Measurements from ENCODE around the gene NOXA1. TPM values are rescaled to one million over a fixed set of nuclear protein-coding genes. Genes with fewer than 3 reads are reported as not detected.
A peak's percentile ranks its signal among the peaks of the same experiment; 100 is the strongest.

Gene NOXA1
- total and polyA plus RNA-seq, 4 experiments from 2014 or later, result 0.29 to 5.6 (median 2.8) TPM

GRCh38 chr9:137395666-137396010 is 27.6 kb upstream of the NOXA1 start:
- DNase-seq, result no peak
- peaks cover 0 to 13% (median 4%) of the 10 kb centered on the region in 4 donors for H3K4me1 Mint-ChIP-seq
- no peak overlapping the region for H3K4me3 Mint-ChIP-seq
- no peaks in the 10 kb centered on the region for H3K27me3 ChIP-seq (ENCODE audit: insufficient read depth, low read length)
- H3K4me3 ChIP-seq (ENCODE audit: low read length in 2 of 2), result no peak overlapping the region
- H3K4me1 ChIP-seq (ENCODE audit: insufficient read depth, low read length), result no peaks in the 10 kb centered on the region
- no peaks in the 10 kb centered on the region for H3K27me3 Mint-ChIP-seq
- ChIA-PET CTCF (ENCODE audit: partially characterized antibody) (no interaction called here), POLR2A (ENCODE audit: partially characterized antibody) (no interaction called here)
- H3K9me3 Mint-ChIP-seq, result no peaks in the 10 kb centered on the region
- peaks cover 1 to 10% of the 10 kb centered on the region in 2 donors for H3K36me3 Mint-ChIP-seq
- H3K9me3 ChIP-seq (ENCODE audit: control insufficient read depth in 1 of 2, low read length in 2 of 2), result no peaks in the 10 kb centered on the region
- intact Hi-C loops (cut with micrococcal nuclease), result no loop called here
- H3K27ac ChIP-seq (ENCODE audit: low read depth, low read length), result no peak overlapping the region
- H3K36me3 ChIP-seq (ENCODE audit: insufficient read depth, low read length), result no peaks in the 10 kb centered on the region
- H3K27ac Mint-ChIP-seq, result no peak overlapping the region

- no peaks in the 10 kb centered on the region for H3K9me3 Mint-ChIP-seq
- Histone ChIP-seq H3K36me3 (ENCODE audit: insufficient read depth, low read length) (no peaks in the 10 kb centered on the region), H3K27ac (ENCODE audit: low read depth, low read length) (no peak overlapping the region), H3K4me1 (ENCODE audit: insufficient read depth, low read length) (no peaks in the 10 kb centered on the region), H3K27me3 (ENCODE audit: insufficient read depth, low read length) (no peaks in the 10 kb centered on the region), H3K9me3 (ENCODE audit: control insufficient read depth in 1 of 2, low read length in 2 of 2) (no peaks in the 10 kb centered on the region), H3K4me3 (ENCODE audit: low read length in 2 of 2) (no peak overlapping the region)
- no peak overlapping the region for H3K27ac Mint-ChIP-seq
- intact Hi-C loops (cut with micrococcal nuclease), result no loop called here
- ChIA-PET POLR2A (ENCODE audit: partially characterized antibody) (no interaction called here), CTCF (ENCODE audit: partially characterized antibody) (no interaction called here)
- H3K36me3 Mint-ChIP-seq, result peaks cover 1 to 10% of the 10 kb centered on the region in 2 donors
- peaks cover 0 to 13% (median 4%) of the 10 kb centered on the region in 4 donors for H3K4me1 Mint-ChIP-seq
- no peaks in the 10 kb centered on the region for H3K27me3 Mint-ChIP-seq
- DNase-seq, result no peak
- no peak overlapping the region for H3K4me3 Mint-ChIP-seq
These were observed 27.0 kb upstream of the NOXA1 start for GRCh38 chr9:137396227-137396626.

GRCh38 chr9:137396634-137397367 is 26.4 kb upstream of the NOXA1 start:
- peak overlapping the region in 1 of 7 donors; percentile 38 for H3K27ac Mint-ChIP-seq
- DNase-seq, result no peak
- no peak overlapping the region for H3K4me3 ChIP-seq (ENCODE audit: low read length in 2 of 2)
- ChIA-PET CTCF (ENCODE audit: partially characterized antibody) (no interaction called here), POLR2A (ENCODE audit: partially characterized antibody) (no interaction called here)
- H3K36me3 ChIP-seq (ENCODE audit: insufficient read depth, low read length), result no peaks in the 10 kb centered on the region
- no peaks in the 10 kb centered on the region for H3K9me3 ChIP-seq (ENCODE audit: control insufficient read depth in 1 of 2, low read length in 2 of 2)
- H3K36me3 Mint-ChIP-seq, result peaks cover 1 to 10% of the 10 kb centered on the region in 2 donors
- H3K4me1 ChIP-seq (ENCODE audit: insufficient read depth, low read length), result no peaks in the 10 kb centered on the region
- intact Hi-C loops (cut with micrococcal nuclease), result no loop called here
- peaks cover 0 to 13% (median 4%) of the 10 kb centered on the region in 4 donors for H3K4me1 Mint-ChIP-seq
- no peak overlapping the region for H3K4me3 Mint-ChIP-seq
- no peaks in the 10 kb centered on the region for H3K9me3 Mint-ChIP-seq
- H3K27me3 ChIP-seq (ENCODE audit: insufficient read depth, low read length), result no peaks in the 10 kb centered on the region
- no peaks in the 10 kb centered on the region for H3K27me3 Mint-ChIP-seq
- no peak overlapping the region for H3K27ac ChIP-seq (ENCODE audit: low read depth, low read length)

GRCh38 chr9:137397675-137398423 is 25.3 kb upstream of the NOXA1 start:
- no peaks in the 10 kb centered on the region for H3K36me3 ChIP-seq (ENCODE audit: insufficient read depth, low read length)
- H3K4me3 Mint-ChIP-seq, result no peak overlapping the region
- no peaks in the 10 kb centered on the region for H3K27me3 Mint-ChIP-seq
- ChIA-PET POLR2A (ENCODE audit: partially characterized antibody) (no interaction called here), CTCF (ENCODE audit: partially characterized antibody) (no interaction called here)
- no peak for DNase-seq
- H3K4me1 Mint-ChIP-seq, result peaks cover 0 to 13% (median 4%) of the 10 kb centered on the region in 4 donors
- no peak overlapping the region for H3K4me3 ChIP-seq (ENCODE audit: low read length in 2 of 2)
- no peaks in the 10 kb centered on the region for H3K9me3 ChIP-seq (ENCODE audit: control insufficient read depth in 1 of 2, low read length in 2 of 2)
- no peaks in the 10 kb centered on the region for H3K27me3 ChIP-seq (ENCODE audit: insufficient read depth, low read length)
- no peaks in the 10 kb centered on the region for H3K9me3 Mint-ChIP-seq
- H3K36me3 Mint-ChIP-seq, result peaks cover 3 to 15% of the 10 kb centered on the region in 2 donors
- no peaks in the 10 kb centered on the region for H3K4me1 ChIP-seq (ENCODE audit: insufficient read depth, low read length)
- peak overlapping the region in 1 of 7 donors; percentile 50 for H3K27ac Mint-ChIP-seq
- intact Hi-C loops (cut with micrococcal nuclease), result no loop called here
- no peak overlapping the region for H3K27ac ChIP-seq (ENCODE audit: low read depth, low read length)

- no peak overlapping the region for H3K27ac Mint-ChIP-seq
- no peaks in the 10 kb centered on the region for H3K4me1 ChIP-seq (ENCODE audit: insufficient read depth, low read length)
- H3K27me3 Mint-ChIP-seq, result no peaks in the 10 kb centered on the region
- no peak overlapping the region for H3K4me3 Mint-ChIP-seq
- H3K4me3 ChIP-seq (ENCODE audit: low read length in 2 of 2), result no peak overlapping the region
- no peaks in the 10 kb centered on the region for H3K36me3 ChIP-seq (ENCODE audit: insufficient read depth, low read length)
- intact Hi-C loops (cut with micrococcal nuclease), result no loop called here
- H3K27ac ChIP-seq (ENCODE audit: low read depth, low read length), result no peak overlapping the region
- peaks cover 0 to 13% (median 4%) of the 10 kb centered on the region in 4 donors for H3K4me1 Mint-ChIP-seq
- no peaks in the 10 kb centered on the region for H3K9me3 ChIP-seq (ENCODE audit: control insufficient read depth in 1 of 2, low read length in 2 of 2)
- no peak for DNase-seq
- POLR2A ChIA-PET (ENCODE audit: partially characterized antibody), result no interaction called here
- peaks cover 3 to 15% of the 10 kb centered on the region in 2 donors for H3K36me3 Mint-ChIP-seq
- H3K9me3 Mint-ChIP-seq, result no peaks in the 10 kb centered on the region
- CTCF ChIA-PET (ENCODE audit: partially characterized antibody), result no interaction called here
- H3K27me3 ChIP-seq (ENCODE audit: insufficient read depth, low read length), result no peaks in the 10 kb centered on the region
These were observed 24.4 kb upstream of the NOXA1 start for GRCh38 chr9:137398561-137399468.

GRCh38 chr9:137402746-137403145 is 20.4 kb upstream of the NOXA1 start:
- Histone ChIP-seq H3K4me1 (ENCODE audit: insufficient read depth, low read length) (peaks cover 6% of the 10 kb centered on the region), H3K4me3 (ENCODE audit: low read length in 2 of 2) (no peak overlapping the region), H3K9me3 (ENCODE audit: control insufficient read depth in 1 of 2, low read length in 2 of 2) (no peaks in the 10 kb centered on the region), H3K27me3 (ENCODE audit: insufficient read depth, low read length) (no peaks in the 10 kb centered on the region), H3K27ac (ENCODE audit: low read depth, low read length) (no peak overlapping the region), H3K36me3 (ENCODE audit: insufficient read depth, low read length) (no peaks in the 10 kb centered on the region)
- ChIA-PET POLR2A (ENCODE audit: partially characterized antibody) (no interaction called here), CTCF (ENCODE audit: partially characterized antibody) (no interaction called here)
- Mint-ChIP-seq H3K9me3 (no peaks in the 10 kb centered on the region), H3K36me3 (peaks cover 3 to 15% of the 10 kb centered on the region in 2 donors), H3K4me1 (peaks cover 0 to 14% (median 4%) of the 10 kb centered on the region in 4 donors), H3K4me3 (no peak overlapping the region), H3K27ac (no peak overlapping the region), H3K27me3 (peaks cover 0 to 2% of the 10 kb centered on the region in 2 donors)
- no peak for DNase-seq
- intact Hi-C loops (cut with micrococcal nuclease), result no loop called here

- ChIA-PET POLR2A (ENCODE audit: partially characterized antibody) (no interaction called here), CTCF (ENCODE audit: partially characterized antibody) (no interaction called here)
- Histone ChIP-seq H3K27me3 (ENCODE audit: insufficient read depth, low read length) (no peaks in the 10 kb centered on the region), H3K9me3 (ENCODE audit: control insufficient read depth in 1 of 2, low read length in 2 of 2) (no peaks in the 10 kb centered on the region), H3K36me3 (ENCODE audit: insufficient read depth, low read length) (no peaks in the 10 kb centered on the region), H3K4me3 (ENCODE audit: low read length in 2 of 2) (no peak overlapping the region), H3K27ac (ENCODE audit: low read depth, low read length) (no peak overlapping the region), H3K4me1 (ENCODE audit: insufficient read depth, low read length) (peaks cover 6% of the 10 kb centered on the region)
- Mint-ChIP-seq H3K9me3 (no peaks in the 10 kb centered on the region), H3K27ac (no peak overlapping the region), H3K36me3 (peaks cover 3 to 15% of the 10 kb centered on the region in 2 donors), H3K4me1 (peaks cover 0 to 12% (median 2%) of the 10 kb centered on the region in 4 donors), H3K27me3 (peaks cover 0 to 2% of the 10 kb centered on the region in 2 donors), H3K4me3 (no peak overlapping the region)
- no peak for DNase-seq
- intact Hi-C loops (cut with micrococcal nuclease), result no loop called here
These were observed 19.9 kb upstream of the NOXA1 start for GRCh38 chr9:137403269-137403668.
